Measurements from ENCODE around the gene ASB13. TPM values are rescaled to one million over a fixed set of nuclear protein-coding genes. Genes with fewer than 3 reads are reported as not detected.
A peak's percentile ranks its signal among the peaks of the same experiment; 100 is the strongest.

The ASB13 gene
- total and polyA plus RNA-seq, 2 of the 13 experiments (the other 11 are each of a cell fraction or from before 2014, with no cell fraction given) = 9.3 to 15.4 TPM

- peak; percentile 92; the same call in 1 of the 2 replicates for TF ChIP-seq SAFB2 (CRISPR knock-in tag; IDR thresholded peaks at IDR 0.05; ENCODE audit: borderline replicate concordance, low read depth)
- TF ChIP-seq ZNF839 (CRISPR knock-in tag; IDR thresholded peaks at IDR 0.05; ENCODE audit: borderline replicate concordance) = 0 out of 2 replicates have a peak, but pooled peaks have one; percentile 32
- TF ChIP-seq ERF (CRISPR knock-in tag; IDR thresholded peaks at IDR 0.05) = peak; percentile 98
- peak; percentile 79; the same call in 1 of the 2 replicates for TF ChIP-seq TARDBP (CRISPR knock-in tag; IDR thresholded peaks at IDR 0.05)
- TF ChIP-seq PHF5A (CRISPR knock-in tag; IDR thresholded peaks at IDR 0.05; ENCODE audit: low read depth, unreplicated experiment) = no peak
- TF ChIP-seq ZNF232 (CRISPR knock-in tag; IDR thresholded peaks at IDR 0.05; ENCODE audit: borderline replicate concordance) = peak; percentile 96
- no peak for TF ChIP-seq TCF12 (IDR thresholded peaks at IDR 0.05)
- TF ChIP-seq TCF12 (CRISPR knock-in tag; IDR thresholded peaks at IDR 0.05) = no peak
- TF ChIP-seq KDM5A (IDR thresholded peaks at IDR 0.05; ENCODE audit: borderline replicate concordance, low read length) = peak; percentile 68; the same call in 1 of the 2 replicates
- TF ChIP-seq ZNF678 (CRISPR knock-in tag; IDR thresholded peaks at IDR 0.05) = no peak
- TF ChIP-seq ZNF382 (CRISPR knock-in tag; IDR thresholded peaks at IDR 0.05; ENCODE audit: borderline replicate concordance) = no peak
- peak; percentile 95 for TF ChIP-seq BORCS8-MEF2B (CRISPR knock-in tag; IDR thresholded peaks at IDR 0.05)
- TF ChIP-seq ZNF709 (CRISPR knock-in tag; IDR thresholded peaks at IDR 0.05) = peak; percentile 86
- TF ChIP-seq ZFP91 (CRISPR knock-in tag; IDR thresholded peaks at IDR 0.05; ENCODE audit: borderline replicate concordance) = peak; percentile 81
- TF ChIP-seq ZNF646 (CRISPR knock-in tag; IDR thresholded peaks at IDR 0.05) = no peak
- peak; percentile 65; the same call in 1 of the 2 replicates for TF ChIP-seq GMEB2 (CRISPR knock-in tag; IDR thresholded peaks at IDR 0.05; ENCODE audit: low read depth)
- peak; percentile 91 for TF ChIP-seq ZNF430 (CRISPR knock-in tag; IDR thresholded peaks at IDR 0.05)
- peak; percentile 54; the same call in 1 of the 2 replicates for TF ChIP-seq RCOR2 (CRISPR knock-in tag; IDR thresholded peaks at IDR 0.05)
- peak; percentile 62; the same call in 1 of the 2 replicates for TF ChIP-seq REXO4 (CRISPR knock-in tag; IDR thresholded peaks at IDR 0.05; ENCODE audit: borderline replicate concordance)
- TF ChIP-seq HOXA5 (CRISPR knock-in tag; IDR thresholded peaks at IDR 0.05) = no peak
- no peak for TF ChIP-seq RAD51 (IDR thresholded peaks at IDR 0.05; ENCODE audit: borderline replicate concordance)
Observed at GRCh38 chr10:5684318-5684970, 18.0 kb upstream of the ASB13 start, which contains the start of gene TASOR2 (continued).
